A549 (cell line): ENCODE data around the gene ADSS1. TPM values are rescaled to one million over a fixed set of nuclear protein-coding genes. Genes with fewer than 3 reads are reported as not detected.

Source experiments
- ATAC-seq, 2 experiments: fragments of 200-7000 bp in 1 of 2; fragments of >200 bp in 1 of 2; cut with Nextera tagmentation in 1 of 2; cut with Tn5 transposase in 1 of 2; 3 replicates each; pipeline versions ENCODE4 v1.8.0 to v1.9.1; 2018 to 2020; ENCODE audit warnings: mild to moderate bottlenecking in 1 of 2, moderate library complexity in 1 of 2
- CTCF ChIA-PET: fragments of 300-600 bp; sonication (Branson Sonifier 250); formaldehyde crosslinking; extraction: SDS; loops from one replicate; lab custom pipeline; 2021; ENCODE audit warnings: antibody characterized with exemption, inconsistent platforms; lab: Yijun Ruan, JAX
- POLR2A ChIA-PET: fragments of 350-600 bp; formaldehyde crosslinking; extraction: SDS; loops from one replicate; lab custom pipeline; 2021; ENCODE audit warnings: antibody characterized with exemption, inconsistent platforms; lab: Yijun Ruan, JAX
- DNase-seq, 2 experiments: peaks; one replicate each; pipeline versions ENCODE4 v3.0.0 to v3.0.0-alpha.2; 2011 to 2016; ENCODE audit warnings: low read depth in 1 of 2, low spot score in 1 of 2
- FAIRE-seq: peaks from 2 replicates; lab custom pipeline; 2011; peaks lifted over from hg19 to GRCh38; lab: Jason Lieb, UNC
- H3K27ac ChIP-seq, 2 experiments: fragments of >200 bp; sonication (Bioruptor Twin); formaldehyde crosslinking; 3 replicates each; pipeline ENCODE4 v1.5.1; 2016 to 2017
- H3K4me1 ChIP-seq: fragments of >200 bp; sonication (Bioruptor Twin); formaldehyde crosslinking; 3 replicates; pipeline ENCODE4 v1.6.1; 2016
- H3K4me2 ChIP-seq: fragments of >200 bp; sonication (Bioruptor Twin); formaldehyde crosslinking; 3 replicates; pipeline ENCODE4 v1.6.1; 2016
- H3K4me3 ChIP-seq: fragments of >200 bp; sonication (Bioruptor Twin); formaldehyde crosslinking; 3 replicates; pipeline ENCODE4 v1.5.1; 2016
- H3K9me3 ChIP-seq: fragments of >200 bp; sonication (Bioruptor Twin); formaldehyde crosslinking; 3 replicates; pipeline ENCODE4 v1.6.1; 2016
- ATOH8 ChIP-seq: fragments of 250-450 bp; sonication (Bioruptor Pico); IDR thresholded peaks from 2 replicates; pipeline ENCODE4 v1.5.0; 2020; ENCODE audit warnings: low read depth, mild to moderate bottlenecking, moderate library complexity
- BCL3 ChIP-seq: fragments of >200 bp; sonication (Bioruptor Twin); formaldehyde crosslinking; IDR thresholded peaks from 3 replicates; pipeline ENCODE4 v1.6.1; 2016
- BHLHE40 ChIP-seq: IDR thresholded peaks from 2 replicates; pipeline ENCODE4 v1.6.1; 2012; ENCODE audit warnings: low read depth, low read length, inconsistent platforms
- CHD2 ChIP-seq: fragments of 150-350 bp; IDR thresholded peaks from 2 replicates; pipeline ENCODE4 v1.6.1; 2014; ENCODE audit warnings: low read length; ENCODE audit not compliant: partially characterized antibody
- CTCF ChIP-seq: fragments of >200 bp; sonication (Bioruptor Twin); formaldehyde crosslinking; IDR thresholded peaks from 3 replicates; pipeline ENCODE4 v1.5.1; 2016
- E2F6 ChIP-seq: IDR thresholded peaks from 2 replicates; pipeline ENCODE4 v1.6.1; 2012; ENCODE audit warnings: low read depth, borderline replicate concordance
- EP300 ChIP-seq, 2 experiments: fragments of >200 bp; sonication (Bioruptor Twin); formaldehyde crosslinking; IDR thresholded peaks; 2 replicates in 1 of 2; 3 replicates in 1 of 2; pipeline ENCODE4 v1.6.1; 2016 to 2017
- FOSL2 ChIP-seq, 2 experiments: fragments of 450-650 bp in 1 of 2; fragments of >200 bp in 1 of 2; sonication (Bioruptor Twin) in 1 of 2; formaldehyde crosslinking; IDR thresholded peaks; 2 replicates each; pipeline versions ENCODE4 v1.5.0 to v1.6.1; 2016 to 2020; ENCODE audit warnings: mild to moderate bottlenecking in 1 of 2, moderate library complexity in 1 of 2
- FOXS1 ChIP-seq: fragments of 250-450 bp; sonication (Bioruptor Pico); IDR thresholded peaks from 2 replicates; pipeline ENCODE4 v1.5.0; 2020; ENCODE audit warnings: mild to moderate bottlenecking, moderate library complexity
- HOXA7 ChIP-seq: fragments of 250-450 bp; sonication (Bioruptor Pico); IDR thresholded peaks from 2 replicates; pipeline ENCODE4 v1.5.0; 2020; ENCODE audit warnings: mild to moderate bottlenecking, moderate library complexity
- HOXB5 ChIP-seq: fragments of 250-450 bp; sonication (Bioruptor Pico); IDR thresholded peaks from 2 replicates; pipeline ENCODE4 v1.5.0; 2020; ENCODE audit warnings: mild to moderate bottlenecking, moderate library complexity
- JUN ChIP-seq, 2 experiments: fragments of >200 bp; sonication (Bioruptor Twin); formaldehyde crosslinking; IDR thresholded peaks; 2 replicates in 1 of 2; 3 replicates in 1 of 2; pipeline ENCODE4 v1.6.1; 2016 to 2017
- MAFK ChIP-seq: fragments of 450-650 bp; IDR thresholded peaks from 2 replicates; pipeline ENCODE4 v1.6.1; 2014; ENCODE audit not compliant: partially characterized antibody
- PBX3 ChIP-seq: IDR thresholded peaks from 2 replicates; pipeline ENCODE4 v1.6.1; 2012
- POLR2A ChIP-seq: IDR thresholded peaks from 2 replicates; pipeline ENCODE4 v1.6.1; 2012; ENCODE audit warnings: mild to moderate bottlenecking, low read length
- RFX5 ChIP-seq: fragments of 450-650 bp; IDR thresholded peaks from 2 replicates; pipeline ENCODE4 v1.7.1; 2014; ENCODE audit warnings: antibody characterized with exemption, mild to moderate bottlenecking, moderate library complexity
- TP53 ChIP-seq: fragments of 250-450 bp; sonication (Bioruptor Pico); IDR thresholded peaks from 2 replicates; pipeline ENCODE4 v1.5.0; 2021; ENCODE audit warnings: mild to moderate bottlenecking, moderate library complexity
- USF2 ChIP-seq: fragments of 450-650 bp; IDR thresholded peaks from 2 replicates; pipeline ENCODE4 v1.6.1; 2014; ENCODE audit warnings: antibody characterized with exemption
- ZFP36 ChIP-seq: fragments of 450-650 bp; IDR thresholded peaks from 2 replicates; pipeline ENCODE4 v1.6.1; 2014; ENCODE audit warnings: borderline replicate concordance; ENCODE audit not compliant: partially characterized antibody
- WGBS: methylation state at CpG from one replicate; pipeline ENCODE4 v1.1.6; 2017; ENCODE audit errors: missing lambda C conversion rate; 5-methylcytosine and 5-hydroxymethylcytosine counted together
- polyA plus RNA-seq, 4 experiments: library from polyadenylated mRNA; depleted of rRNA in 3 of 4; stranded (reverse); fragments of >200 nt; fragmentation: RNase III in 1 of 4; extraction: RNeasy Plus Mini Kit Qiagen cat#74134 plus additional on column Dnase treatment in 1 of 4; gene quantifications; 2 replicates in 3 of 4; 3 replicates in 1 of 4; pipeline ENCODE4 v1.2.3, GENCODE V29; 2011 to 2017

Gene ADSS1
- polyA plus RNA-seq, 2 of the 4 experiments (the other 2 are of a cell fraction), result 6.2 to 10.1 TPM

- POLR2A ChIA-PET, result interaction anchor here (0.7 to 3.9 kb wide), 8 partner anchors 13 to 71 kb away, joined by 3 to 19 read pairs (median 3); partner anchors contain the start of gene SIVA1
- H3K4me1 ChIP-seq, result peaks cover 85% of the 10 kb centered on the region
- FAIRE-seq, result no peak
- H3K27ac ChIP-seq, result peak overlapping the region; percentile 98 to 100
- TF ChIP-seq PBX3, result peak; percentile 87
- TF ChIP-seq FOXS1 (CRISPR knock-in tag), result no peak
- peak in 1 of 2 experiments; percentile 22; a peak in 1 of 5 replicates for TF ChIP-seq EP300 (IDR thresholded peaks at IDR 0.05)
- TF ChIP-seq JUN (IDR thresholded peaks at IDR 0.05), result peak; percentile 22 to 67; a peak in 2 of 5 replicates
- TF ChIP-seq CHD2, result no peak
- TF ChIP-seq CTCF, result peak; percentile 4; the same call in 1 of the 3 replicates
- H3K4me2 ChIP-seq, result peak overlapping the region; percentile 87
- peak; percentile 91 to 94 for DNase-seq
- CTCF ChIA-PET, result interaction anchor here (1.4 to 7.6 kb wide), 17 partner anchors 9 to 49 kb away, joined by 3 to 117 read pairs (median 8); partner anchors contain the start of gene INF2
- WGBS, result 2% methylated on average over 11 of the region's 11 CpGs
- H3K9me3 ChIP-seq, result no peaks in the 10 kb centered on the region
- ATAC-seq, result peak; percentile 37 to 63
- H3K4me3 ChIP-seq, result peak overlapping the region; percentile 38
Observed at GRCh38 chr14:104681689-104682074, 42.3 kb upstream of the ADSS1 start.

GRCh38 chr14:104682107-104682593 is 41.9 kb upstream of the ADSS1 start:
- H3K9me3 ChIP-seq, result no peaks in the 10 kb centered on the region
- ATAC-seq (peak in 1 of 2 experiments; percentile 28; a peak in 3 of 6 replicates), FAIRE-seq (no peak), DNase-seq (peak; percentile 55 to 76)
- H3K4me2 ChIP-seq, result peak overlapping the region; percentile 87
- TF ChIP-seq ATOH8, result no peak
- 0 out of 2 replicates have a peak, but pooled peaks have one; percentile 53 for TF ChIP-seq HOXA7 (CRISPR knock-in tag)
- TF ChIP-seq BCL3, result 0 out of 3 replicates have a peak, but pooled peaks have one; percentile 24
- 8% methylated on average over 12 of the region's 12 CpGs for WGBS
- POLR2A ChIA-PET, result interaction anchor here (0.7 to 3.9 kb wide), 8 partner anchors 14 to 70 kb away, joined by 3 to 19 read pairs (median 3); partner anchors contain the start of gene SIVA1
- peak overlapping the region; percentile 98 to 100 for H3K27ac ChIP-seq
- peak overlapping the region; percentile 38 for H3K4me3 ChIP-seq
- peaks cover 85% of the 10 kb centered on the region for H3K4me1 ChIP-seq
- CTCF ChIA-PET, result interaction anchor here (0.6 to 7.6 kb wide), 17 partner anchors 9 to 701 kb away, joined by 3 to 117 read pairs (median 8); partner anchors contain the start of gene INF2

- peak overlapping the region; percentile 98 to 100 for H3K27ac ChIP-seq
- ChIA-PET CTCF (interaction anchor here (1.1 to 5.4 kb wide), 5 partner anchors 13 to 84 kb away, joined by 3 to 43 read pairs (median 4); no protein-coding TSS in a partner anchor), POLR2A (no interaction called here)
- TF ChIP-seq BHLHE40, result no peak
- no peak for TF ChIP-seq POLR2A
- TF ChIP-seq FOSL2 (IDR thresholded peaks at IDR 0.05), result no peak
- TF ChIP-seq FOSL2 (CRISPR knock-in tag; IDR thresholded peaks at IDR 0.05), result no peak
- no peak for TF ChIP-seq RFX5
- TF ChIP-seq ZFP36, result no peak
- TF ChIP-seq HOXA7 (CRISPR knock-in tag), result no peak
- TF ChIP-seq E2F6, result no peak
- no peak for TF ChIP-seq HOXB5 (CRISPR knock-in tag)
- no peak for TF ChIP-seq MAFK
- no peak for TF ChIP-seq TP53 (CRISPR knock-in tag)
- TF ChIP-seq USF2, result no peak
- H3K9me3 ChIP-seq, result no peaks in the 10 kb centered on the region
- ATAC-seq (no peak), FAIRE-seq (no peak), DNase-seq (no peak)
- peak overlapping the region; percentile 87 for H3K4me2 ChIP-seq
- peaks cover 81% of the 10 kb centered on the region for H3K4me1 ChIP-seq
- H3K4me3 ChIP-seq, result no peak overlapping the region
- WGBS, result 88% methylated on average over 19 of the region's 22 CpGs
Observed at GRCh38 chr14:104683653-104684448, 40.2 kb upstream of the ADSS1 start.
